Keratinocyte (primary cell): ENCODE results near the gene LCE1E. TPM values are rescaled to one million over a fixed set of nuclear protein-coding genes. Genes with fewer than 3 reads are reported as not detected.

Experiments
- DNase-seq: peaks from one replicate; pipeline ENCODE4 v3.0.0-alpha.2; 2011; ENCODE audit warnings: low read depth, missing footprints, low spot score
- FAIRE-seq: peaks from 2 replicates; lab custom pipeline; 2011; peaks lifted over from hg19 to GRCh38; lab: Jason Lieb, UNC
- H2AFZ ChIP-seq: 2 replicates; pipeline ENCODE4 v1.6.0; 2012; ENCODE audit warnings: low read length, control low read depth, inconsistent platforms; ENCODE audit not compliant: control insufficient read depth
- H3K27ac ChIP-seq: 2 replicates; pipeline ENCODE4 v1.5.1; 2011; ENCODE audit warnings: low read length; ENCODE audit not compliant: control insufficient read depth, insufficient read depth
- H3K27me3 ChIP-seq: 3 replicates; pipeline ENCODE4 v1.6.0; 2011; ENCODE audit warnings: low read length; ENCODE audit not compliant: control insufficient read depth, insufficient read depth; ENCODE audit errors: extremely low read depth
- H3K36me3 ChIP-seq, 2 experiments: 2 replicates in 1 of 2; 3 replicates in 1 of 2; pipeline ENCODE4 v1.5.1; 2011; ENCODE audit warnings: low read length in 2 of 2, mild to moderate bottlenecking in 1 of 2; ENCODE audit not compliant: control insufficient read depth in 2 of 2, insufficient read depth in 2 of 2; ENCODE audit errors: extremely low read depth in 1 of 2
- H3K4me1 ChIP-seq: 3 replicates; pipeline ENCODE4 v1.5.1; 2011; ENCODE audit warnings: low read length; ENCODE audit not compliant: control insufficient read depth, insufficient read depth; ENCODE audit errors: extremely low read depth
- H3K4me2 ChIP-seq: 3 replicates; pipeline ENCODE4 v1.6.0; 2011; ENCODE audit warnings: low read depth, low read length; ENCODE audit not compliant: control insufficient read depth, insufficient read depth; ENCODE audit errors: extremely low read depth
- H3K4me3 ChIP-seq, 3 experiments: fragments of 200-600 bp in 1 of 3; sonication (generic) in 1 of 3; 2 replicates in 2 of 3; 3 replicates in 1 of 3; pipeline ENCODE4 v1.5.1; 2011 to 2016; ENCODE audit warnings: low read length in 3 of 3, mild to moderate bottlenecking in 3 of 3, control low read depth in 2 of 3, inconsistent platforms in 1 of 3, low read depth in 1 of 3, mixed read lengths in 1 of 3, mixed run types in 1 of 3, moderate library complexity in 1 of 3; ENCODE audit not compliant: control insufficient read depth in 2 of 3, insufficient read depth in 2 of 3; ENCODE audit errors: extremely low read depth in 1 of 3
- H3K79me2 ChIP-seq: 2 replicates; pipeline ENCODE4 v1.6.0; 2012; ENCODE audit warnings: low read length; ENCODE audit not compliant: control insufficient read depth, insufficient read depth
- H3K9ac ChIP-seq: 3 replicates; pipeline ENCODE4 v1.6.0; 2011; ENCODE audit warnings: low read length; ENCODE audit not compliant: control insufficient read depth, insufficient read depth; ENCODE audit errors: extremely low read depth
- H3K9me1 ChIP-seq: 3 replicates; pipeline ENCODE4 v1.6.0; 2011; ENCODE audit warnings: low read length; ENCODE audit not compliant: control insufficient read depth, insufficient read depth; ENCODE audit errors: extremely low read depth
- H3K9me3 ChIP-seq: 2 replicates; pipeline ENCODE4 v1.5.1; 2012; ENCODE audit warnings: low read depth, low read length; ENCODE audit not compliant: control insufficient read depth
- H4K20me1 ChIP-seq: 3 replicates; pipeline ENCODE4 v1.6.0; 2011; ENCODE audit warnings: low read length; ENCODE audit not compliant: control insufficient read depth, insufficient read depth; ENCODE audit errors: extremely low read depth
- CTCF ChIP-seq, 3 experiments: IDR thresholded peaks in 1 of 3; conservative IDR thresholded peaks in 1 of 3; optimal IDR thresholded peaks in 1 of 3; 2 replicates in 2 of 3; 3 replicates in 1 of 3; pipeline versions ENCODE3 to v1.5.1; 2011; ENCODE audit warnings: low read length in 3 of 3, mild to moderate bottlenecking in 3 of 3, moderate library complexity in 2 of 3, control low read depth in 1 of 3, inconsistent platforms in 1 of 3; ENCODE audit not compliant: insufficient read depth in 2 of 3; ENCODE audit errors: extremely low read depth in 1 of 3
- EZH2 ChIP-seq: IDR thresholded peaks from one replicate; pipeline ENCODE4 v1.6.1; 2012; ENCODE audit warnings: inconsistent platforms, mild to moderate bottlenecking, low read length, moderate library complexity
- dilution Hi-C: fragments of 300-500 bp; cut with MboI; formaldehyde crosslinking; loops from one replicate; pipeline ENCODE4 v1.7.0; 2020; ENCODE audit warnings: low sequenced_read_pairs; ENCODE audit not compliant: extremely low pct_ligation_motif_present
- polyA plus RNA-seq, 5 experiments: library from polyadenylated mRNA; depleted of rRNA in 3 of 5; stranded (reverse) in 3 of 5; stranded (forward) in 1 of 5; unstranded in 1 of 5; fragments of >200 nt; gene quantifications; 1 replicate in 1 of 5; 2 replicates in 3 of 5; 3 replicates in 1 of 5; pipeline versions ENCODE4 v1.2.1 to v1.2.3, GENCODE V29; 2011 to 2012; ENCODE audit warnings: missing spikeins in 2 of 5, low read depth in 1 of 5, low replicate concordance in 1 of 5

Gene LCE1E
- polyA plus RNA-seq, 1 donor (not counting 4 experiments of a cell fraction or from before 2014, with no cell fraction given): 1.0 TPM

DNA sequence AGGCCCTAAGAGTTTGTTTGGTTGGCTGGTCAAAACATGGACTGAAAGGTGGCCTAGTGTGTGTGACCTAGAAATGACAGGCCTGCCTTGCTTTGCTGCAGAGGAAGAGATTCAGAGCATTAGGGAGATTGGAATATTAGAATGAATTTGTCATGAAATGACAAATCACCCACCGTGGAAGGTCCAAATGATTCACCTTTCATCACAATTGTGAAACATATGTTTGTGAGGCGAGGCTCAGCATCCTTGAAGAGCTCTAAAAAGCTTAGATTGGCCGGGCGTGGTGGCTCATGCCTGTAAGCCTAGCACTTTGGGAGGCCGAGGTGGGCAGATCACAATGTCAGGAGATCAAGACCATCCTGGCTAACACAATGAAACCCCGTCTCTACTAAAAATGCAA is 31.3 kb downstream of the LCE1E start:
- Histone ChIP-seq H3K4me3 (no peak overlapping the region), H2AFZ (no peak overlapping the region), H3K9me1 (no peaks in the 10 kb centered on the region), H3K4me1 (peaks cover 5% of the 10 kb centered on the region), H3K27me3 (no peaks in the 10 kb centered on the region), H3K9ac (no peak overlapping the region), H3K36me3 (no peaks in the 10 kb centered on the region), H4K20me1 (no peaks in the 10 kb centered on the region), H3K79me2 (no peaks in the 10 kb centered on the region), H3K27ac (no peak overlapping the region), H3K9me3 (no peaks in the 10 kb centered on the region), H3K4me2 (no peak overlapping the region)
- FAIRE-seq: no peak
- TF ChIP-seq EZH2 (no peak), CTCF (optimal IDR thresholded peaks at IDR 0.05 in 1 of 3, IDR thresholded peaks at IDR 0.05 in 1 of 3, conservative IDR thresholded peaks at IDR 0.05 in 1 of 3; ENCODE audit: extremely low read depth in 1 of 3, insufficient read depth in 2 of 3, low read length in 3 of 3) (no peak)
- no peak for DNase-seq
- dilution Hi-C loops: no loop called here

DNA sequence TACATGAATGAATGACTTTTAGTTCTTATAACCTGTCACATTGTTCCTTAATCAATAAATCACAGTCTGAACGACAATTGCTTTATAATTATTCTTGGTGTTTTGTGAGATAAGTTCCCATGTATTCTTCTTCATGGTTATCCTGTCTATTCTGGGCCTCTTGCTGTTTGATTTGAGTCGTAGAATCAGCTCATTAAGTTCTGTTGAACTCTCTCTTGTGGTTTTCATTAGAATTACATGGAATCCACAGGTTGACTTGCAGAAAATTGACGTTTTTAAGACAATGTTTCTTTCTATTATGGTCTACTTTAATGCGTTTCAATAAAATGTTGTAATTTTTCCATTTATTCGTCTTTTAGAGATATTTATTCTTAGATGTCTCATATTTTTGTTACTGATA is 37.2 kb downstream of the LCE1E start:
- no peaks in the 10 kb centered on the region for H3K27me3 ChIP-seq
- no peaks in the 10 kb centered on the region for H3K4me1 ChIP-seq
- DNase-seq (no peak), FAIRE-seq (no peak)
- H3K4me2 ChIP-seq: no peak overlapping the region
- dilution Hi-C loops: no loop called here
- no peaks in the 10 kb centered on the region for H4K20me1 ChIP-seq
- no peaks in the 10 kb centered on the region for H3K79me2 ChIP-seq
- H3K9ac ChIP-seq: no peak overlapping the region
- H3K36me3 ChIP-seq: no peaks in the 10 kb centered on the region
- no peak overlapping the region for H3K4me3 ChIP-seq
- H3K27ac ChIP-seq: no peak overlapping the region
- no peaks in the 10 kb centered on the region for H3K9me1 ChIP-seq
- TF ChIP-seq CTCF (optimal IDR thresholded peaks at IDR 0.05 in 1 of 3, IDR thresholded peaks at IDR 0.05 in 1 of 3, conservative IDR thresholded peaks at IDR 0.05 in 1 of 3; ENCODE audit: extremely low read depth in 1 of 3, insufficient read depth in 2 of 3, low read length in 3 of 3) (no peak), EZH2 (no peak)
- no peaks in the 10 kb centered on the region for H3K9me3 ChIP-seq
- no peak overlapping the region for H2AFZ ChIP-seq
